Measurements from ENCODE around the gene TXNDC11. TPM values are rescaled to one million over a fixed set of nuclear protein-coding genes. Genes with fewer than 3 reads are reported as not detected.

The TXNDC11 gene
- total and polyA plus RNA-seq, 7 experiments from 2014 or later = 36.7 to 80.5 (median 55.1) TPM

DNA sequence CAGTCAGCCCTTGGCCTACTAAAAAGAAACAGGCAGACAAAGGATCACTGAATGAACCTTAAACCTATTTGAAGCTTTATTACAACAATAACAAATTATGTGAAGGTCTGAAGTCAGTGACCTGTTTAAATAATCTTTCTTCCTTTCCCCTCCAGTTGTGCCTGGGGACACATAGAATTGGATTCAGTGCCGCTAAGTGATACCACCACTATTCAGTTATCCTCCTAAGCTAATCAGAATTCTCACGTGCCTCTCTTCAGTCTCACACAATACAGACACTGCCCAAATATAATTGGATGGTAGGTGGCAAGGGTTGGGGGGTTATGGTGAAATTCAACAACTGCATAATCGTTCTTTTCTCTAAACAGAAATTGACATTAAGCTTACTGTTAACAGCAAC, 11.4 kb downstream of the TXNDC11 start:
- H3K27ac ChIP-seq (ENCODE audit: low read depth, low read length) = no peak overlapping the region
- H3K36me3 ChIP-seq (ENCODE audit: control insufficient read depth in 2 of 3, insufficient read depth in 3 of 3, low read length in 3 of 3) = peaks cover 11 to 76% (median 29%) of the 10 kb centered on the region in 3 experiments
- H3K4me3 Mint-ChIP-seq = no peak overlapping the region
- DNase-seq (no peak), ATAC-seq (no peak)
- H3K27ac Mint-ChIP-seq = peak overlapping the region in 2 of 9 donors; percentile 18 to 34
- H3K36me3 Mint-ChIP-seq = peaks cover 11 to 52% (median 35%) of the 10 kb centered on the region in 5 donors
- H3K27me3 ChIP-seq (ENCODE audit: control insufficient read depth in 2 of 2, insufficient read depth in 2 of 2, low read length in 2 of 2) = no peaks in the 10 kb centered on the region
- ChIA-PET POLR2A (interaction anchor here (1.0 to 1.6 kb wide), 3 partner anchors 10 to 185 kb away, joined by 3 to 8 read pairs (median 3); partner anchors contain the start of gene TXNDC11), CTCF (interaction anchor here (1.5 to 1.7 kb wide), 2 partner anchors 11 to 90 kb away, joined by 3 to 6 read pairs; partner anchors contain the start of gene TXNDC11)
- peaks cover 18 to 66% (median 48%) of the 10 kb centered on the region in 7 donors for H3K4me1 Mint-ChIP-seq
- peaks cover 0 to 3% of the 10 kb centered on the region in 2 donors for H3K4me1 ChIP-seq (ENCODE audit: control insufficient read depth in 2 of 2, insufficient read depth in 2 of 2, low read length in 2 of 2)
- no peak overlapping the region for H3K4me3 ChIP-seq (ENCODE audit: low read length)
- intact Hi-C loops (cut with micrococcal nuclease) = no loop called here
- H3K27me3 Mint-ChIP-seq = no peaks in the 10 kb centered on the region
- H3K9me3 Mint-ChIP-seq = no peaks in the 10 kb centered on the region
- no peaks in the 10 kb centered on the region for H3K9me3 ChIP-seq (ENCODE audit: control insufficient read depth in 2 of 3, low read length in 3 of 3)

DNA sequence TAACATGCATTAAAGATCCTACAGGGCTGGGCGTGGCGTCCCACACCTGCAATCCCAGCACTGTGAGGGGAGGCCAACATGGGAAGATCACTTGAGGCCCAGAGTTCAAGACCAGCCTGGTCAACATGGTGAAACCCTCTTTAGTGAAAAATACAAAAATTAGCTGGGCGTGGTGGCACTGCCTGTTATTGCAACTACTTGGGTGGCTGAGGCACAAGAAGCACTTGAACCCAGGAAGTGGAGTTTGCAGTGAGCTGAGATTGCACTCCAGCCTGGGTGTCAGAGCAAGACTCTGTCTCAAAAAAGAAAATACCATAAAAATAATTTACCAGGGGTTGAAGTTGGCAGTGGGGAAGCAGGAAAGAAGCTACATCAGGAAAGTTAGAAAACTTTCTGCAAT, 12.9 kb downstream of the TXNDC11 start:
- Histone ChIP-seq H3K4me1 (ENCODE audit: control insufficient read depth in 2 of 2, insufficient read depth in 2 of 2, low read length in 2 of 2) (peaks cover 0 to 3% of the 10 kb centered on the region in 2 donors), H3K27ac (ENCODE audit: low read depth, low read length) (no peak overlapping the region), H3K9me3 (ENCODE audit: control insufficient read depth in 2 of 3, low read length in 3 of 3) (no peaks in the 10 kb centered on the region), H3K27me3 (ENCODE audit: control insufficient read depth in 2 of 2, insufficient read depth in 2 of 2, low read length in 2 of 2) (no peaks in the 10 kb centered on the region), H3K36me3 (ENCODE audit: control insufficient read depth in 2 of 3, insufficient read depth in 3 of 3, low read length in 3 of 3) (peaks cover 19 to 70% (median 32%) of the 10 kb centered on the region in 3 experiments), H3K4me3 (ENCODE audit: low read length) (no peak overlapping the region)
- ATAC-seq (no peak), DNase-seq (no peak)
- Mint-ChIP-seq H3K4me1 (peaks cover 19 to 55% (median 47%) of the 10 kb centered on the region in 7 donors), H3K9me3 (no peaks in the 10 kb centered on the region), H3K4me3 (no peak overlapping the region), H3K36me3 (peaks cover 4 to 45% (median 31%) of the 10 kb centered on the region in 5 donors), H3K27me3 (no peaks in the 10 kb centered on the region), H3K27ac (peak overlapping the region in 5 of 9 donors; percentile 32 to 62 (median 38))
- POLR2A ChIA-PET = interaction anchor here (2.1 kb wide), 1 partner anchor 12 kb away, joined by 4 read pairs; no protein-coding TSS in a partner anchor
- intact Hi-C loops (cut with micrococcal nuclease) = no loop called here
- CTCF ChIA-PET = interaction anchor here (0.5 to 0.6 kb wide), 3 partner anchors 41 to 100 kb away, joined by 3 to 4 read pairs (median 3); no protein-coding TSS in a partner anchor

DNA sequence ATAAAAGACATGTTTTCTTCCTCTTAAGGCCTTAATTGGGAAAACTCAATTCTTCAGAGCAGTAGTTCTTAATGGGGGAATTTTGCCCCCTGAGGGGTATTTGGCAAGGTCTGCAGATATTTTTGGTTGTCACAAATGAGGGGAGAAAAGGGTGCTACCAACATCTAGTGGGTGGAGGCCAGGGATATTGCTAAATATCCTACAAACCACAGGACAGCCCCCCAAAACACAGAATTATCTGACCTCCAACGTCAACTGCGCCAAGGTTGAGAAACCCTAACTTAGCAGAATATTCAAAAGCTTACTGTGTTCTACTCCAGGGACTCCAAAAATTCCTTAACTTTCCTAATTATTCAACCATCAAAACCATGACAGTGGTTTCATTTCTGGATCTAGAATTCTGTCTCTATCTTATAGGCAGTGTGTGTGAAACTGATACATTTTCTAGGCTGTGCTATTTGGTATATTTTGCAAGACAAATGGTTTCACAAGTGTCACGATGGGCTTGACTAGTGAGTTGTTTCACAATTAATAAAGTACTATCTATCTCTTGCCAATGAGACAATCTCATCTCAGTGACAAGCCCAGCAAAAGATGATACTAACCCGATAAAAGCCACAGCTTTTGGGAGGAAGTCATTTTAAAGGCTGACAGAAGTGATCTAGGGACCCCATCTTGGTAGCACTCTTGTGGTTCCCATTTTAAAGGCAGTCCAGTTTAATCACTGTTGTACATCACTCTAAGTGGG, 14.7 kb downstream of the TXNDC11 start:
- CTCF ChIA-PET = no interaction called here
- intact Hi-C loops (cut with micrococcal nuclease) = no loop called here
- Mint-ChIP-seq H3K9me3 (no peaks in the 10 kb centered on the region), H3K27me3 (no peaks in the 10 kb centered on the region), H3K36me3 (peaks cover 0 to 42% (median 36%) of the 10 kb centered on the region in 5 donors), H3K27ac (peak overlapping the region in 3 of 9 donors; percentile 17 to 61 (median 56)), H3K4me1 (peaks cover 15 to 56% (median 47%) of the 10 kb centered on the region in 7 donors), H3K4me3 (no peak overlapping the region)
- no peak overlapping the region for H3K4me3 ChIP-seq (ENCODE audit: low read length)
- ATAC-seq = peak; percentile 73
- no peak overlapping the region for H3K27ac ChIP-seq (ENCODE audit: low read depth, low read length)
- H3K36me3 ChIP-seq (ENCODE audit: control insufficient read depth in 2 of 3, insufficient read depth in 3 of 3, low read length in 3 of 3) = peaks cover 14 to 66% (median 25%) of the 10 kb centered on the region in 3 experiments
- H3K27me3 ChIP-seq (ENCODE audit: control insufficient read depth in 2 of 2, insufficient read depth in 2 of 2, low read length in 2 of 2) = no peaks in the 10 kb centered on the region
- no peak for DNase-seq
- no peaks in the 10 kb centered on the region for H3K9me3 ChIP-seq (ENCODE audit: control insufficient read depth in 2 of 3, low read length in 3 of 3)
- POLR2A ChIA-PET = interaction anchor here (2.1 kb wide), 1 partner anchor 14 kb away, joined by 4 read pairs; no protein-coding TSS in a partner anchor
- peaks cover 0 to 3% of the 10 kb centered on the region in 2 donors for H3K4me1 ChIP-seq (ENCODE audit: control insufficient read depth in 2 of 2, insufficient read depth in 2 of 2, low read length in 2 of 2)

DNA sequence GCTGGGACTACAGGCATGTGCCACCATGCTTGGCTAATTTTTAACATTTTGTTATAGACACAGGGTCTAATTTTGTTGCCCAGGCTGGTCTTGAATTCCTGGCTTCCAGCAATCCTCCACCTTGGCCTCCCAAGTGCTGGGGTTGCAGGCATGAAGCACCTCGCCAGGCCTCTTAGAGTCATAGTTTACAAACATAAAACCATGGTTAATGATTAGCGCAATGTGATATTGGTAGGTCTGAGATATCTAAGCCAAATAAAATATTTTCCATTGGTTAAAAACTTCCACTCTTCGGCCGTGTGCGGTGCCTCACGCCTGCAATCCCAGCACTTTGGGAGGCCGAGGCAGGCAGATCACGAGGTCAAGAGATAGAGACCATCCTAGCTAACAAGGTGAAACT, 16.6 kb downstream of the TXNDC11 start:
- Histone ChIP-seq H3K9me3 (ENCODE audit: control insufficient read depth in 2 of 3, low read length in 3 of 3) (no peaks in the 10 kb centered on the region), H3K27me3 (ENCODE audit: control insufficient read depth in 2 of 2, insufficient read depth in 2 of 2, low read length in 2 of 2) (no peaks in the 10 kb centered on the region), H3K4me3 (ENCODE audit: low read length) (no peak overlapping the region), H3K36me3 (ENCODE audit: control insufficient read depth in 2 of 3, insufficient read depth in 3 of 3, low read length in 3 of 3) (peaks cover 8 to 61% (median 18%) of the 10 kb centered on the region in 3 experiments), H3K27ac (ENCODE audit: low read depth, low read length) (no peak overlapping the region), H3K4me1 (ENCODE audit: control insufficient read depth in 2 of 2, insufficient read depth in 2 of 2, low read length in 2 of 2) (peaks cover 0 to 3% of the 10 kb centered on the region in 2 donors)
- Mint-ChIP-seq H3K9me3 (no peaks in the 10 kb centered on the region), H3K36me3 (peaks cover 6 to 43% (median 27%) of the 10 kb centered on the region in 5 donors), H3K27me3 (no peaks in the 10 kb centered on the region), H3K4me1 (peaks cover 10 to 46% (median 40%) of the 10 kb centered on the region in 7 donors), H3K27ac (no peak overlapping the region), H3K4me3 (no peak overlapping the region)
- CTCF ChIA-PET = no interaction called here
- intact Hi-C loops (cut with micrococcal nuclease) = no loop called here
- no peak for DNase-seq
- ATAC-seq = no peak
- POLR2A ChIA-PET = no interaction called here

DNA sequence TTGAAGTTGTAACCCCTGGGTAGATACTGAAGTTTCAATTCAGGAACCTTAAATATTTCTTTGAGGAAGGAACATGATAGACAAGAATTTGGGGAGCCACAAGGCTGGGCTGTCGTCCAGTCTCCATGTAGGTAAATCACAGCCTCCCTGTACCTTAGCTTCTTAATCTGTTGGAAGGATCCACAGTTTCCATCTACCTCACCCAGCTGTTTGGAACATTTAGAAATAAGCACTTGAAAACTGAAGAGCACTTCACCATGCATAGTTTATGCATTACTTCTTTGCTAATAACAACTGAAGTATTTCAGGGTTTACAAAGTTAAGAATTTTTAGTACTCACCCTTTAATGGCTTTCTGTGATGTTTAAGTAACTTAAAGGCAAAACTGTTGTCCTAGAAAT, 17.2 kb downstream of the TXNDC11 start:
- H3K27ac ChIP-seq (ENCODE audit: low read depth, low read length) = no peak overlapping the region
- peaks cover 6 to 42% (median 24%) of the 10 kb centered on the region in 5 donors for H3K36me3 Mint-ChIP-seq
- H3K4me1 ChIP-seq (ENCODE audit: control insufficient read depth in 2 of 2, insufficient read depth in 2 of 2, low read length in 2 of 2) = peaks cover 0 to 3% of the 10 kb centered on the region in 2 donors
- no peaks in the 10 kb centered on the region for H3K27me3 ChIP-seq (ENCODE audit: control insufficient read depth in 2 of 2, insufficient read depth in 2 of 2, low read length in 2 of 2)
- ATAC-seq = no peak
- CTCF ChIA-PET = interaction anchor here (0.7 to 2.1 kb wide), 2 partner anchors 11 to 16 kb away, joined by 3 to 7 read pairs; no protein-coding TSS in a partner anchor
- peak overlapping the region in 1 of 9 donors; percentile 25 for H3K27ac Mint-ChIP-seq
- no peak for DNase-seq
- intact Hi-C loops (cut with micrococcal nuclease) = no loop called here
- peaks cover 8 to 60% (median 15%) of the 10 kb centered on the region in 3 experiments for H3K36me3 ChIP-seq (ENCODE audit: control insufficient read depth in 2 of 3, insufficient read depth in 3 of 3, low read length in 3 of 3)
- H3K4me3 ChIP-seq (ENCODE audit: low read length) = no peak overlapping the region
- no peaks in the 10 kb centered on the region for H3K27me3 Mint-ChIP-seq
- H3K9me3 Mint-ChIP-seq = no peaks in the 10 kb centered on the region
- POLR2A ChIA-PET = interaction anchor here (1.8 kb wide), 1 partner anchor 9 kb away, joined by 5 read pairs; no protein-coding TSS in a partner anchor
- H3K9me3 ChIP-seq (ENCODE audit: control insufficient read depth in 2 of 3, low read length in 3 of 3) = no peaks in the 10 kb centered on the region
- no peak overlapping the region for H3K4me3 Mint-ChIP-seq
- H3K4me1 Mint-ChIP-seq = peaks cover 10 to 42% (median 38%) of the 10 kb centered on the region in 7 donors

DNA sequence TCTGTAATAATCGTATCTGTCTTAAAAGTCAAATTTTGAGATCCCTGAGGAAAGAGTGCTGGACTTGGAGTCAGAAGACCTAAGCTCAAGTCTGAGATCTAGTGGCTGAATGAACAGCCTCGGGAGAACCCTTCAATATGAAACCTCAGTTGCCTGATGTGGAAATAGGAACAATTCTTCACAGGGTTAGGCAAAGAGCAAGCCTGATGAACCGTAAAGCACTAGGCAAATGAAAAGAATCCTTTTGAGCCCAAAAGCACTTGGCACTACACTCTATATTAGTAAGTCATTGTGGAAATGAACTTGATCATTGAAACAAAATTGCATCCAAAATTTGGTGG, 20.2 kb downstream of the TXNDC11 start:
- Histone ChIP-seq H3K27me3 (ENCODE audit: control insufficient read depth in 2 of 2, insufficient read depth in 2 of 2, low read length in 2 of 2) (no peaks in the 10 kb centered on the region), H3K4me1 (ENCODE audit: control insufficient read depth in 2 of 2, insufficient read depth in 2 of 2, low read length in 2 of 2) (no peaks in the 10 kb centered on the region), H3K9me3 (ENCODE audit: control insufficient read depth in 2 of 3, low read length in 3 of 3) (no peaks in the 10 kb centered on the region), H3K27ac (ENCODE audit: low read depth, low read length) (no peak overlapping the region), H3K36me3 (ENCODE audit: control insufficient read depth in 2 of 3, insufficient read depth in 3 of 3, low read length in 3 of 3) (peaks cover 6 to 52% (median 12%) of the 10 kb centered on the region in 3 experiments), H3K4me3 (ENCODE audit: low read length) (no peak overlapping the region)
- H3K9me3 Mint-ChIP-seq = no peaks in the 10 kb centered on the region
- peaks cover 13 to 27% (median 21%) of the 10 kb centered on the region in 5 donors for H3K36me3 Mint-ChIP-seq
- ChIA-PET CTCF (interaction anchor here (0.6 kb wide), 1 partner anchor 358 kb away, joined by 3 read pairs; no protein-coding TSS in a partner anchor), POLR2A (interaction anchor here (2.2 kb wide), 1 partner anchor 20 kb away, joined by 8 read pairs; the partner anchor contains the start of gene TXNDC11)
- H3K4me1 Mint-ChIP-seq = peaks cover 5 to 40% (median 17%) of the 10 kb centered on the region in 7 donors
- no peaks in the 10 kb centered on the region for H3K27me3 Mint-ChIP-seq
- DNase-seq (no peak), ATAC-seq (no peak)
- peak overlapping the region in 8 of 9 donors; percentile 0 to 88 (median 48) for H3K27ac Mint-ChIP-seq
- no peak overlapping the region for H3K4me3 Mint-ChIP-seq
- intact Hi-C loops (cut with micrococcal nuclease) = no loop called here

All from naive thymus-derived CD4-positive, alpha-beta T cell (primary cell).